ENCODE measurements around the gene LARP6.

GRCh38 chr15:70880781-70881180, 26.8 kb upstream of the LARP6 start:
- TF ChIP-seq CTCF (conservative IDR thresholded peaks at IDR 0.05; ENCODE audit: low read length), result no peak
- no peak for TF ChIP-seq EZH2phosphoT487 (IDR thresholded peaks at IDR 0.05; ENCODE audit: borderline replicate concordance)

Measured in Loucy (cell line).